ENCODE data around the gene HOXB3.

The HOXB3 gene

GRCh38 chr17:48547808-48548522, 42.1 kb downstream of the HOXB3 start:
- Mint-ChIP-seq H3K27ac (peak overlapping the region; percentile 90), H3K4me1 (peaks cover 51% of the 10 kb centered on the region), H3K9me3 (no peaks in the 10 kb centered on the region), H3K4me3 (peak overlapping the region; percentile 100), H3K27me3 (peaks cover 64% of the 10 kb centered on the region), H3K36me3 (peaks cover 8% of the 10 kb centered on the region)
- CTCF ChIA-PET: interaction anchor here (0.6 to 2.1 kb wide), 4 partner anchors 15 to 56 kb away, joined by 3 to 11 read pairs (median 4); no protein-coding TSS in a partner anchor
- peak; percentile 71 for DNase-seq

- DNase-seq: peak; percentile 28
- Mint-ChIP-seq H3K27me3 (peaks cover 67% of the 10 kb centered on the region), H3K4me3 (peak overlapping the region; percentile 100), H3K4me1 (peaks cover 56% of the 10 kb centered on the region), H3K9me3 (no peaks in the 10 kb centered on the region), H3K36me3 (peaks cover 11% of the 10 kb centered on the region), H3K27ac (peak overlapping the region; percentile 90)
- CTCF ChIA-PET: interaction anchor here (0.6 to 2.1 kb wide), 3 partner anchors 14 to 55 kb away, joined by 3 to 11 read pairs (median 3); no protein-coding TSS in a partner anchor
These were observed 42.9 kb downstream of the HOXB3 start for GRCh38 chr17:48546924-48547807.

- peaks cover 62% of the 10 kb centered on the region for H3K4me1 Mint-ChIP-seq
- H3K4me3 Mint-ChIP-seq: peak overlapping the region; percentile 100
- CTCF ChIA-PET: interaction anchor here (1.5 to 2.1 kb wide), 2 partner anchors 50 to 54 kb away, joined by 3 to 11 read pairs; no protein-coding TSS in a partner anchor
These were observed 43.7 kb downstream of the HOXB3 start for GRCh38 chr17:48546137-48546923.

GRCh38 chr17:48545539-48545938, 44.5 kb downstream of the HOXB3 start:
- peak overlapping the region; percentile 94 for H3K27ac Mint-ChIP-seq
- no peak for DNase-seq
- H3K4me3 Mint-ChIP-seq: peak overlapping the region; percentile 100
- H3K9me3 Mint-ChIP-seq: no peaks in the 10 kb centered on the region
- peaks cover 75% of the 10 kb centered on the region for H3K27me3 Mint-ChIP-seq
- CTCF ChIA-PET: interaction anchor here (2.1 kb wide), 1 partner anchor 53 kb away, joined by 11 read pairs; no protein-coding TSS in a partner anchor
- peaks cover 67% of the 10 kb centered on the region for H3K4me1 Mint-ChIP-seq
- H3K36me3 Mint-ChIP-seq: peaks cover 23% of the 10 kb centered on the region

More at GRCh38 chr17:48546137-48546923, 43.7 kb downstream of the HOXB3 start:
- Mint-ChIP-seq H3K27me3 (peaks cover 69% of the 10 kb centered on the region), H3K36me3 (peaks cover 19% of the 10 kb centered on the region), H3K9me3 (no peaks in the 10 kb centered on the region), H3K27ac (peak overlapping the region; percentile 90)
- DNase-seq: no peak

GRCh38 chr17:48545022-48545375, 45.0 kb downstream of the HOXB3 start, which contains the start of gene HOXB2:
Gene HOXB2, minus strand, starts transcription at chr17:48545109. Its CDS starts 198 bp downstream, at chr17:48544911.
- Mint-ChIP-seq H3K27me3 (peaks cover 76% of the 10 kb centered on the region), H3K9me3 (no peaks in the 10 kb centered on the region), H3K4me1 (peaks cover 73% of the 10 kb centered on the region), H3K4me3 (peak within 1 kb of the TSS; percentile 100), H3K36me3 (peaks cover 23% of the 10 kb centered on the region), H3K27ac (peak within 1 kb of the TSS; percentile 94)
- CTCF ChIA-PET: no interaction called here
- no peak for DNase-seq

GRCh38 chr17:48544349-48545021, 45.6 kb downstream of the HOXB3 start:
- peaks cover 74% of the 10 kb centered on the region for H3K4me1 Mint-ChIP-seq
- peak overlapping the region; percentile 100 for H3K4me3 Mint-ChIP-seq
- CTCF ChIA-PET: interaction anchor here (0.9 kb wide), 1 partner anchor 52 kb away, joined by 3 read pairs; no protein-coding TSS in a partner anchor
- peaks cover 24% of the 10 kb centered on the region for H3K36me3 Mint-ChIP-seq
- H3K27ac Mint-ChIP-seq: peak overlapping the region; percentile 94
- no peaks in the 10 kb centered on the region for H3K9me3 Mint-ChIP-seq
- peaks cover 78% of the 10 kb centered on the region for H3K27me3 Mint-ChIP-seq
- DNase-seq: peak; percentile 66

- peaks cover 81% of the 10 kb centered on the region for H3K27me3 Mint-ChIP-seq
- peaks cover 24% of the 10 kb centered on the region for H3K36me3 Mint-ChIP-seq
- no peaks in the 10 kb centered on the region for H3K9me3 Mint-ChIP-seq
- CTCF ChIA-PET: interaction anchor here (0.9 kb wide), 1 partner anchor 51 kb away, joined by 3 read pairs; no protein-coding TSS in a partner anchor
- peaks cover 71% of the 10 kb centered on the region for H3K4me1 Mint-ChIP-seq
- no peak for DNase-seq
- peak overlapping the region; percentile 100 for H3K4me3 Mint-ChIP-seq
- peak overlapping the region; percentile 94 for H3K27ac Mint-ChIP-seq
These were observed 46.1 kb downstream of the HOXB3 start for GRCh38 chr17:48543854-48544348.

GRCh38 chr17:48543107-48543853, 46.8 kb downstream of the HOXB3 start:
- Mint-ChIP-seq H3K4me3 (peak overlapping the region; percentile 100), H3K36me3 (peaks cover 24% of the 10 kb centered on the region)

GRCh38 chr17:48542698-48543106, 47.3 kb downstream of the HOXB3 start:
- peaks cover 24% of the 10 kb centered on the region for H3K36me3 Mint-ChIP-seq
- H3K27ac Mint-ChIP-seq: peak overlapping the region; percentile 98
- CTCF ChIA-PET: no interaction called here
- peak overlapping the region; percentile 100 for H3K4me3 Mint-ChIP-seq
- H3K9me3 Mint-ChIP-seq: no peaks in the 10 kb centered on the region
- H3K27me3 Mint-ChIP-seq: peaks cover 77% of the 10 kb centered on the region
- DNase-seq: no peak
- H3K4me1 Mint-ChIP-seq: peaks cover 60% of the 10 kb centered on the region

More at GRCh38 chr17:48543107-48543853, 46.8 kb downstream of the HOXB3 start:
- H3K9me3 Mint-ChIP-seq: no peaks in the 10 kb centered on the region
- peak; percentile 74 for DNase-seq
- H3K27ac Mint-ChIP-seq: peak overlapping the region; percentile 98
- peaks cover 66% of the 10 kb centered on the region for H3K4me1 Mint-ChIP-seq
- H3K27me3 Mint-ChIP-seq: peaks cover 81% of the 10 kb centered on the region
- CTCF ChIA-PET: interaction anchor here (0.9 kb wide), 1 partner anchor 51 kb away, joined by 3 read pairs; no protein-coding TSS in a partner anchor

- Mint-ChIP-seq H3K36me3 (peaks cover 24% of the 10 kb centered on the region), H3K9me3 (no peaks in the 10 kb centered on the region), H3K27me3 (peaks cover 78% of the 10 kb centered on the region), H3K4me1 (peaks cover 55% of the 10 kb centered on the region), H3K4me3 (peak overlapping the region; percentile 100), H3K27ac (peak overlapping the region; percentile 94)
- CTCF ChIA-PET: interaction anchor here (1.0 to 2.6 kb wide), 2 partner anchors 50 to 51 kb away, joined by 3 to 13 read pairs; no protein-coding TSS in a partner anchor
- DNase-seq: peak; percentile 38
These were observed 47.9 kb downstream of the HOXB3 start for GRCh38 chr17:48542114-48542656.

- H3K4me3 Mint-ChIP-seq: peak overlapping the region; percentile 100
- peak overlapping the region; percentile 94 for H3K27ac Mint-ChIP-seq
- peaks cover 75% of the 10 kb centered on the region for H3K27me3 Mint-ChIP-seq
- H3K9me3 Mint-ChIP-seq: no peaks in the 10 kb centered on the region
- peaks cover 24% of the 10 kb centered on the region for H3K36me3 Mint-ChIP-seq
- CTCF ChIA-PET: interaction anchor here (1.0 to 2.6 kb wide), 2 partner anchors 49 to 52 kb away, joined by 3 to 13 read pairs; no protein-coding TSS in a partner anchor
- peaks cover 50% of the 10 kb centered on the region for H3K4me1 Mint-ChIP-seq
- DNase-seq: peak; percentile 59
These were observed 48.4 kb downstream of the HOXB3 start for GRCh38 chr17:48541577-48542113.
